Neural cell (in vitro differentiated cells): Measurements from ENCODE around the gene PRRX1. TPM values are rescaled to one million over a fixed set of nuclear protein-coding genes. Genes with fewer than 3 reads are reported as not detected.

Experiments
- H2AFZ ChIP-seq: fragments of 200-600, 300-800 bp; sonication (generic), shearing (Covaris generic); 2 replicates; pipeline ENCODE4 v1.6.0; 2014; ENCODE audit warnings: low read depth, mild to moderate bottlenecking, antibody characterized with exemption, low read length, moderate library complexity
- H3F3A ChIP-seq: fragments of 200-600 bp; shearing (Covaris generic); 2 replicates; pipeline ENCODE4 v1.6.1; 2016; ENCODE audit warnings: mild to moderate bottlenecking, moderate library complexity, mixed read lengths, antibody characterized with exemption, low read length; ENCODE audit not compliant: insufficient read depth, poor library complexity, severe bottlenecking
- H3K27ac ChIP-seq: fragments of 200-600, 300-800 bp; sonication (generic), shearing (Covaris generic); 2 replicates; pipeline ENCODE4 v1.5.1; 2014; ENCODE audit warnings: mild to moderate bottlenecking, low read length, moderate library complexity
- H3K27me3 ChIP-seq: fragments of 300-800, 200-600 bp; sonication (generic), shearing (Covaris generic); 2 replicates; pipeline ENCODE4 v1.6.0; 2014; ENCODE audit warnings: mild to moderate bottlenecking, low read depth, low read length, moderate library complexity; ENCODE audit not compliant: insufficient read depth
- H3K36me3 ChIP-seq: fragments of 300-800, 200-600 bp; sonication (generic), shearing (Covaris generic); 2 replicates; pipeline ENCODE4 v1.5.1; 2014; ENCODE audit warnings: mild to moderate bottlenecking, antibody characterized with exemption, low read length, moderate library complexity; ENCODE audit not compliant: insufficient read depth
- H3K4me2 ChIP-seq: fragments of 300-800, 200-600 bp; sonication (generic), shearing (Covaris generic); 2 replicates; pipeline ENCODE4 v1.6.0; 2014; ENCODE audit warnings: mild to moderate bottlenecking, low read length
- H3K4me3 ChIP-seq: fragments of 300-800, 200-600 bp; sonication (generic), shearing (Covaris generic); 2 replicates; pipeline ENCODE4 v1.5.1; 2014; ENCODE audit warnings: mild to moderate bottlenecking, low read length, moderate library complexity
- H3K79me2 ChIP-seq: fragments of 200-600 bp; shearing (Covaris generic); replicated peaks from 2 replicates; pipeline ENCODE4 v1.6.0; 2014; ENCODE audit warnings: mild to moderate bottlenecking, low read length, moderate library complexity; ENCODE audit not compliant: insufficient read depth
- H3K9ac ChIP-seq: fragments of 300-800, 200-600 bp; sonication (generic), shearing (Covaris generic); 2 replicates; pipeline ENCODE4 v1.6.1; 2016; ENCODE audit warnings: mild to moderate bottlenecking, low read length, mixed read lengths
- H3K9me2 ChIP-seq: fragments of 200-600 bp; shearing (Covaris generic); 2 replicates; pipeline ENCODE4 v1.6.1; 2016; ENCODE audit warnings: mild to moderate bottlenecking, low read length, mixed read lengths; ENCODE audit not compliant: insufficient read depth
- H3K9me3 ChIP-seq: fragments of 200-600, 300-800 bp; sonication (generic), shearing (Covaris generic); 2 replicates; pipeline ENCODE4 v1.6.1; 2016; ENCODE audit warnings: mild to moderate bottlenecking, mixed run types, low read length, moderate library complexity, mixed read lengths
- H4K20me1 ChIP-seq: fragments of 200-600 bp; shearing (Covaris generic); 2 replicates; pipeline ENCODE4 v1.6.1; 2016; ENCODE audit warnings: mild to moderate bottlenecking, mixed run types; ENCODE audit not compliant: insufficient read depth
- CTCF ChIP-seq: fragments of 450-650 bp; IDR thresholded peaks from 2 replicates; pipeline ENCODE4 v1.5.1; 2014; ENCODE audit warnings: antibody characterized with exemption, mild to moderate bottlenecking, moderate library complexity; ENCODE audit not compliant: poor library complexity, severe bottlenecking
- EP300 ChIP-seq: fragments of 450-650 bp; conservative IDR thresholded peaks from 2 replicates; pipeline ENCODE4 v1.6.1; 2014; ENCODE audit warnings: antibody characterized with exemption, mild to moderate bottlenecking, moderate library complexity; ENCODE audit not compliant: poor library complexity, severe bottlenecking
- EZH2 ChIP-seq: fragments of 200-600, 300-800 bp; shearing (Covaris generic), sonication (generic); IDR thresholded peaks from 2 replicates; pipeline ENCODE4 v1.6.1; 2014; ENCODE audit warnings: antibody characterized with exemption, low read length, borderline replicate concordance, mild to moderate bottlenecking; ENCODE audit not compliant: insufficient read depth, poor library complexity, severe bottlenecking
- MXI1 ChIP-seq: fragments of 450-650 bp; conservative IDR thresholded peaks from 2 replicates; pipeline ENCODE4 v1.6.1; 2014; ENCODE audit warnings: antibody characterized with exemption, mild to moderate bottlenecking; ENCODE audit not compliant: poor library complexity, severe bottlenecking
- POLR2AphosphoS5 ChIP-seq: IDR thresholded peaks from 2 replicates; pipeline ENCODE4 v1.6.1; 2012
- RAD21 ChIP-seq: fragments of 450-650 bp; conservative IDR thresholded peaks from 2 replicates; pipeline ENCODE4 v1.6.1; 2014; ENCODE audit warnings: antibody characterized with exemption, mild to moderate bottlenecking, moderate library complexity
- REST ChIP-seq: IDR thresholded peaks from 2 replicates; pipeline ENCODE4 v1.6.1; 2012; ENCODE audit warnings: borderline replicate concordance
- SMC3 ChIP-seq: fragments of 450-650 bp; conservative IDR thresholded peaks from 2 replicates; pipeline ENCODE4 v1.6.1; 2014; ENCODE audit warnings: antibody characterized with exemption, mild to moderate bottlenecking, moderate library complexity; ENCODE audit not compliant: poor library complexity
- TAF1 ChIP-seq: IDR thresholded peaks from 2 replicates; pipeline ENCODE4 v1.6.1; 2012; ENCODE audit warnings: low read depth
- polyA plus RNA-seq: library from polyadenylated mRNA; depleted of rRNA; stranded (reverse); fragments of >200 nt; gene quantifications from 2 replicates; pipeline ENCODE4 v1.2.3, GENCODE V29; 2014

Gene PRRX1
- polyA plus RNA-seq, 1 donor from 2014 or later, result 0.10 TPM

- H3K9me2 ChIP-seq, result no peaks in the 10 kb centered on the region
- no peaks in the 10 kb centered on the region for H3K79me2 ChIP-seq
- H3K9me3 ChIP-seq, result no peaks in the 10 kb centered on the region
- H2AFZ ChIP-seq, result no peak overlapping the region
- H3K4me3 ChIP-seq, result no peak overlapping the region
- no peak overlapping the region for H3K4me2 ChIP-seq
- TF ChIP-seq EP300 (no peak), MXI1 (no peak), CTCF (no peak), SMC3 (no peak), TAF1 (no peak), REST (no peak), POLR2AphosphoS5 (no peak), RAD21 (no peak), EZH2 (no peak)
- H3K36me3 ChIP-seq, result no peaks in the 10 kb centered on the region
- no peak overlapping the region for H3K9ac ChIP-seq
- no peaks in the 10 kb centered on the region for H4K20me1 ChIP-seq
- no peaks in the 10 kb centered on the region for H3K27me3 ChIP-seq
- no peaks in the 10 kb centered on the region for H3F3A ChIP-seq
- no peak overlapping the region for H3K27ac ChIP-seq
These were observed 53.0 kb downstream of the PRRX1 start for GRCh38 chr1:170716835-170717429.

- H3K36me3 ChIP-seq, result no peaks in the 10 kb centered on the region
- no peaks in the 10 kb centered on the region for H4K20me1 ChIP-seq
- H3K79me2 ChIP-seq, result no peaks in the 10 kb centered on the region
- no peaks in the 10 kb centered on the region for H3K27me3 ChIP-seq
- H3F3A ChIP-seq, result no peaks in the 10 kb centered on the region
- no peak overlapping the region for H3K27ac ChIP-seq
- H3K4me3 ChIP-seq, result no peak overlapping the region
- H3K9me3 ChIP-seq, result no peaks in the 10 kb centered on the region
- H3K9ac ChIP-seq, result no peak overlapping the region
- H2AFZ ChIP-seq, result no peak overlapping the region
- no peak overlapping the region for H3K4me2 ChIP-seq
- TF ChIP-seq POLR2AphosphoS5 (no peak), EP300 (no peak), EZH2 (no peak), REST (no peak), CTCF (no peak), MXI1 (no peak), SMC3 (no peak), RAD21 (no peak), TAF1 (no peak)
- H3K9me2 ChIP-seq, result no peaks in the 10 kb centered on the region
These were observed 56.7 kb downstream of the PRRX1 start for GRCh38 chr1:170720661-170721060.
